ENCODE results near the gene ASTE1. TPM values are rescaled to one million over a fixed set of nuclear protein-coding genes. Genes with fewer than 3 reads are reported as not detected.

ASTE1 gene
- total RNA-seq, 1 experiment from 2014 or later = 2.4 TPM

GRCh38 chr3:131008326-131008725 is 18.3 kb downstream of the ASTE1 start:
- Histone ChIP-seq H3K4me3 (replicated peaks in 1 of 2; ENCODE audit: low read depth in 1 of 2, low read length in 2 of 2) (no peak overlapping the region), H3K9me3 (ENCODE audit: control insufficient read depth in 1 of 2, insufficient read depth in 1 of 2, low read depth in 1 of 2, low read length in 2 of 2) (no peaks in the 10 kb centered on the region), H3K27me3 (ENCODE audit: insufficient read depth, low read length) (no peaks in the 10 kb centered on the region), H3K36me3 (ENCODE audit: control insufficient read depth in 1 of 2, insufficient read depth in 2 of 2, low read length in 2 of 2) (no peaks in the 10 kb centered on the region; a peak in 1 of 4 replicates), H3K9ac (ENCODE audit: low read length) (no peak overlapping the region), H4K20me1 (ENCODE audit: insufficient read depth) (no peaks in the 10 kb centered on the region), H2AFZ (ENCODE audit: low read depth, low read length, poor library complexity, severe bottlenecking) (no peak overlapping the region), H3K4me1 (ENCODE audit: control insufficient read depth in 1 of 2, insufficient read depth in 2 of 2, low read length in 2 of 2) (no peaks in the 10 kb centered on the region), H3K4me2 (ENCODE audit: low read length) (no peak overlapping the region), H3K79me2 (ENCODE audit: insufficient read depth, low read length) (no peaks in the 10 kb centered on the region), H3K27ac (ENCODE audit: low read depth, low read length) (no peak overlapping the region), H3K9me2 (ENCODE audit: insufficient read depth) (no peaks in the 10 kb centered on the region)
- no peak for DNase-seq (ENCODE audit: low read depth, low spot score)
- intact Hi-C loops (cut with micrococcal nuclease) = no loop called here
- RAD21 ChIA-PET (ENCODE audit: low non-redundant PET in 1 of 2, low total read pairs in 2 of 2, uncharacterized antibody in 2 of 2, unreplicated experiment in 2 of 2) = no interaction called here
- CTCF ChIA-PET = no interaction called here
- no peak for TF ChIP-seq EZH2 (IDR thresholded peaks at IDR 0.05)
- TF ChIP-seq POLR2AphosphoS5 (IDR thresholded peaks at IDR 0.05; ENCODE audit: low read depth, low read length) = no peak
- no TSS peak for BruUV-seq (replicated peaks)
- no peak for ATAC-seq
- POLR2A ChIA-PET = no interaction called here

- Histone ChIP-seq H3K27ac (ENCODE audit: low read depth, low read length) (no peak overlapping the region), H3K4me3 (replicated peaks in 1 of 2; ENCODE audit: low read depth in 1 of 2, low read length in 2 of 2) (no peak overlapping the region), H3K27me3 (ENCODE audit: insufficient read depth, low read length) (no peaks in the 10 kb centered on the region), H3K36me3 (ENCODE audit: control insufficient read depth in 1 of 2, insufficient read depth in 2 of 2, low read length in 2 of 2) (peaks cover 0 to 3% of the 10 kb centered on the region in 2 experiments; a peak in 2 of 4 replicates), H3K9me3 (ENCODE audit: control insufficient read depth in 1 of 2, insufficient read depth in 1 of 2, low read depth in 1 of 2, low read length in 2 of 2) (no peaks in the 10 kb centered on the region), H3K79me2 (ENCODE audit: insufficient read depth, low read length) (no peaks in the 10 kb centered on the region), H4K20me1 (ENCODE audit: insufficient read depth) (no peaks in the 10 kb centered on the region), H3K9me2 (ENCODE audit: insufficient read depth) (no peaks in the 10 kb centered on the region), H2AFZ (ENCODE audit: low read depth, low read length, poor library complexity, severe bottlenecking) (no peak overlapping the region), H3K9ac (ENCODE audit: low read length) (no peak overlapping the region), H3K4me2 (ENCODE audit: low read length) (no peak overlapping the region), H3K4me1 (ENCODE audit: control insufficient read depth in 1 of 2, insufficient read depth in 2 of 2, low read length in 2 of 2) (no peaks in the 10 kb centered on the region)
- TF ChIP-seq ATF3 (IDR thresholded peaks at IDR 0.05) (no peak), FOSL1 (IDR thresholded peaks at IDR 0.05; ENCODE audit: low read depth) (no peak), EZH2 (IDR thresholded peaks at IDR 0.05) (no peak), CEBPB (IDR thresholded peaks at IDR 0.05; ENCODE audit: low read depth) (no peak), SRF (IDR thresholded peaks at IDR 0.05; ENCODE audit: low read depth) (no peak), SIN3A (IDR thresholded peaks at IDR 0.05; ENCODE audit: low read depth) (no peak), POLR2AphosphoS5 (IDR thresholded peaks at IDR 0.05; ENCODE audit: low read depth, low read length) (no peak), JUND (IDR thresholded peaks at IDR 0.05) (no peak), EGR1 (IDR thresholded peaks at IDR 0.05; ENCODE audit: low read depth) (no peak), POLR2A (IDR thresholded peaks at IDR 0.05; ENCODE audit: borderline replicate concordance, extremely low read depth, insufficient read depth, insufficient read length) (no peak), REST (IDR thresholded peaks at IDR 0.05; ENCODE audit: low read depth) (no peak), ELF1 (IDR thresholded peaks at IDR 0.05; ENCODE audit: borderline replicate concordance, low read depth) (no peak), TCF7L2 (IDR thresholded peaks at IDR 0.05; ENCODE audit: borderline replicate concordance, extremely low read depth, insufficient read depth, insufficient read length) (no peak), CBX3 (IDR thresholded peaks at IDR 0.05; ENCODE audit: low read depth) (no peak)
- ChIA-PET POLR2A (no interaction called here), RAD21 (ENCODE audit: low non-redundant PET in 1 of 2, low total read pairs in 2 of 2, uncharacterized antibody in 2 of 2, unreplicated experiment in 2 of 2) (no interaction called here), CTCF (no interaction called here)
- BruUV-seq (replicated peaks) = no TSS peak
- intact Hi-C loops (cut with micrococcal nuclease) = no loop called here
- DNase-seq (ENCODE audit: low read depth, low spot score) (no peak), ATAC-seq (no peak)
These were observed 18.8 kb downstream of the ASTE1 start for GRCh38 chr3:131007782-131008181.
